Measurements from ENCODE around the gene IGSF21. TPM values are rescaled to one million over a fixed set of nuclear protein-coding genes. Genes with fewer than 3 reads are reported as not detected.

The IGSF21 gene
- polyA plus RNA-seq, 2 of the 4 experiments (the other 2 are of a cell fraction): not detected

GRCh38 chr1:18412882-18413353 is 305.3 kb downstream of the IGSF21 start:
- 0 out of 3 replicates have a peak, but pooled peaks cover 4% of the 10 kb centered on the region for H3K9me3 ChIP-seq
- DNase-seq (ENCODE audit: low read depth in 1 of 2, low spot score in 1 of 2) (no peak), ATAC-seq (no peak), FAIRE-seq (no peak)
- H3K27ac ChIP-seq: no peak overlapping the region
- no peak overlapping the region for H3K4me3 ChIP-seq
- no peaks in the 10 kb centered on the region for H3K4me1 ChIP-seq
- TF ChIP-seq EHF (CRISPR knock-in tag; IDR thresholded peaks at IDR 0.05) (no peak), RNF2 (IDR thresholded peaks at IDR 0.05; ENCODE audit: borderline replicate concordance, low read depth) (no peak), E2F6 (IDR thresholded peaks at IDR 0.05; ENCODE audit: borderline replicate concordance, low read depth) (no peak), FOXS1 (CRISPR knock-in tag; IDR thresholded peaks at IDR 0.05) (no peak), CHD4 (IDR thresholded peaks at IDR 0.05; ENCODE audit: borderline replicate concordance) (no peak), CTCF (IDR thresholded peaks at IDR 0.05) (no peak), HOXA7 (CRISPR knock-in tag; IDR thresholded peaks at IDR 0.05) (no peak)
- TF ChIP-seq, protein P1, sequence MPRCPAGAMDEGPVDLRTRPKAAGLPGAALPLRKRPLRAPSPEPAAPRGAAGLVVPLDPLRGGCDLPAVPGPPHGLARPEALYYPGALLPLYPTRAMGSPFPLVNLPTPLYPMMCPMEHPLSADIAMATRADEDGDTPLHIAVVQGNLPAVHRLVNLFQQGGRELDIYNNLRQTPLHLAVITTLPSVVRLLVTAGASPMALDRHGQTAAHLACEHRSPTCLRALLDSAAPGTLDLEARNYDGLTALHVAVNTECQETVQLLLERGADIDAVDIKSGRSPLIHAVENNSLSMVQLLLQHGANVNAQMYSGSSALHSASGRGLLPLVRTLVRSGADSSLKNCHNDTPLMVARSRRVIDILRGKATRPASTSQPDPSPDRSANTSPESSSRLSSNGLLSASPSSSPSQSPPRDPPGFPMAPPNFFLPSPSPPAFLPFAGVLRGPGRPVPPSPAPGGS (IDR thresholded peaks at IDR 0.05): no peak
- TF ChIP-seq, protein P2, sequence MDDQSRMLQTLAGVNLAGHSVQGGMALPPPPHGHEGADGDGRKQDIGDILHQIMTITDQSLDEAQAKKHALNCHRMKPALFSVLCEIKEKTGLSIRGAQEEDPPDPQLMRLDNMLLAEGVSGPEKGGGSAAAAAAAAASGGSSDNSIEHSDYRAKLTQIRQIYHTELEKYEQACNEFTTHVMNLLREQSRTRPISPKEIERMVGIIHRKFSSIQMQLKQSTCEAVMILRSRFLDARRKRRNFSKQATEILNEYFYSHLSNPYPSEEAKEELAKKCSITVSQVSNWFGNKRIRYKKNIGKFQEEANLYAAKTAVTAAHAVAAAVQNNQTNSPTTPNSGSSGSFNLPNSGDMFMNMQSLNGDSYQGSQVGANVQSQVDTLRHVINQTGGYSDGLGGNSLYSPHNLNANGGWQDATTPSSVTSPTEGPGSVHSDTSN (IDR thresholded peaks at IDR 0.05): no peak
- H3K4me2 ChIP-seq: no peak overlapping the region
- 26% methylated on average over 2 of the region's 4 CpGs for WGBS (ENCODE audit: missing lambda C conversion rate)
- CTCF ChIA-PET: no interaction called here
- POLR2A ChIA-PET: no interaction called here

DNA sequence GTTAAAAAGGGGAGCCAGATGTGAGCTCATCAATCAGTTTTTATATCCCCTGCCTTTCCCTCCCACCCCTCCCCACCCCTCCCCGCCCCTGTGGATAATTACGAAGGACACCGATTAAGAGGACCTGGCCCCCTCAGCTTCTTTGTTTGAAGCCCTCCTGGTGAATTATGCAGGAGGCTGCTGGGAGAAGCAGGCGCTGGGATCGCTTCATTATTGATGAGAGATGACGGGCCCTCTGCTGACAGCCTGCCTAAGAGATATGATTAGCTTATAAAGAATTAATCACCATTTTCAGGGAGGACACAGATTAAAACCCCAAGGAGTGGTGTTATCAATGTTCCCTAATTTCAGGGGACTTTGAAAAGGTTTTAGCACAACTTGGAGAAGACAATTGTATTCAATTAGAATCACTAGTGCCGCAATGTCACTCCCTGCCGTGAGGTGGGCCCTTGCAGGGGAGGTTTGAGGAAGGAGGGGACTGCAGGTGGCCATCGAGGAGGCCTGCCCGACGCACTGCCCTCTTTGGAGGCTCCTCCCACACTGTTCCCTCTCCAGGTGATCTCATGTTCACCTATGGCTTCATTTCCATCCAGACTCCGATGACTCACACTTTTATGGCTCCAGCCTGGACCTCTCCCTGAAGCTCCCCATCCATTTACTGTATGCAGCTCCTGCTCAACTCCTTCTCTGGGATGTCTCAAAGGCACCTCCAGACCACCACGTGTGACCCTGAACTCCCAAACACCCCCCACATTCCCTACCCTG is 306.1 kb downstream of the IGSF21 start:
- DNase-seq (ENCODE audit: low read depth in 1 of 2, low spot score in 1 of 2) (no peak), ATAC-seq (no peak), FAIRE-seq (no peak)
- TF ChIP-seq FOXS1 (CRISPR knock-in tag; IDR thresholded peaks at IDR 0.05) (no peak), EHMT2 (IDR thresholded peaks at IDR 0.05; ENCODE audit: low read depth) (no peak), E2F6 (IDR thresholded peaks at IDR 0.05; ENCODE audit: borderline replicate concordance, low read depth) (no peak), EP300 (IDR thresholded peaks at IDR 0.05) (no peak), NR3C1 (IDR thresholded peaks at IDR 0.05) (no peak), HES2 (IDR thresholded peaks at IDR 0.05) (no peak), RCOR1 (IDR thresholded peaks at IDR 0.05; ENCODE audit: low read depth, low read length) (no peak), HEYL (CRISPR knock-in tag; IDR thresholded peaks at IDR 0.05) (no peak), ZNF302 (CRISPR knock-in tag; IDR thresholded peaks at IDR 0.05) (no peak), CHD4 (IDR thresholded peaks at IDR 0.05; ENCODE audit: borderline replicate concordance) (no peak), CBX8 (IDR thresholded peaks at IDR 0.05) (no peak), REST (IDR thresholded peaks at IDR 0.05) (no peak), JUN (IDR thresholded peaks at IDR 0.05) (no peak), ESRRA (IDR thresholded peaks at IDR 0.05; ENCODE audit: borderline replicate concordance, low read length) (no peak), ZSCAN20 (CRISPR knock-in tag; IDR thresholded peaks at IDR 0.05) (no peak), HOXA7 (CRISPR knock-in tag; IDR thresholded peaks at IDR 0.05) (no peak), BHLHE40 (IDR thresholded peaks at IDR 0.05; ENCODE audit: low read depth, low read length) (no peak), RFX5 (IDR thresholded peaks at IDR 0.05) (no peak), NFE2L2 (conservative IDR thresholded peaks at IDR 0.05; ENCODE audit: low read length) (no peak)
- Histone ChIP-seq H3K27ac (no peak overlapping the region), H3K4me3 (no peak overlapping the region), H3K4me2 (no peak overlapping the region), H3K9me3 (0 out of 3 replicates have a peak, but pooled peaks cover 4% of the 10 kb centered on the region), H3K4me1 (no peaks in the 10 kb centered on the region)
- WGBS (ENCODE audit: missing lambda C conversion rate): 50% methylated on average over 13 of the region's 13 CpGs
- CTCF ChIA-PET: no interaction called here
- POLR2A ChIA-PET: no interaction called here
